ENCODE results near the gene CREB5. TPM values are rescaled to one million over a fixed set of nuclear protein-coding genes. Genes with fewer than 3 reads are reported as not detected.

The CREB5 gene
- total RNA-seq, 1 donor from 2014 or later, result 13.6 TPM

DNA sequence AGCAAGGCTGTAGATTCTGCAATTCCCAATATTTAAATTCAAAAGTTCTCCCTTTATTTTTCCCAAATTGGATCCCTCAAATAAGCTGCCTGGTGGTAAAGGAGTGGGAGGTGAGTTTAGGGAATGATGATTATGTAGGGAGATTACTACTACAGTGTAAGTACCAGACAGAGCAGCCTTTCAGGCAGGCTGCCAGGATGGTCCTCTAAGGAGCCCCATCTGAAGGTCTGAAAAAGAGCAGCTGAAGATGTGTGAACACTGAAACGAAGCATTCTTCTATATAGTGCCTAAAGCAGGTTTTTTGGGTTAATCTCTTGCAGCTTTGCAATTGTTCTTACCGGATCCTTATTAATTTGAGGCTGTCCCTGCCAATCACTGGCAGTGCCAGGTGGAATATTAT is 84.7 kb downstream of the CREB5 start:
- Mint-ChIP-seq H3K36me3 (no peaks in the 10 kb centered on the region), H3K4me3 (no peak overlapping the region), H3K4me1 (peaks cover 5% of the 10 kb centered on the region), H3K27me3 (ENCODE audit: low read depth) (no peaks in the 10 kb centered on the region), H3K27ac (no peak overlapping the region), H3K9me3 (no peaks in the 10 kb centered on the region)
- no peak for DNase-seq (ENCODE audit: low spot score in 2 of 2, unreplicated experiment in 2 of 2)
- TF ChIP-seq, protein P1, sequence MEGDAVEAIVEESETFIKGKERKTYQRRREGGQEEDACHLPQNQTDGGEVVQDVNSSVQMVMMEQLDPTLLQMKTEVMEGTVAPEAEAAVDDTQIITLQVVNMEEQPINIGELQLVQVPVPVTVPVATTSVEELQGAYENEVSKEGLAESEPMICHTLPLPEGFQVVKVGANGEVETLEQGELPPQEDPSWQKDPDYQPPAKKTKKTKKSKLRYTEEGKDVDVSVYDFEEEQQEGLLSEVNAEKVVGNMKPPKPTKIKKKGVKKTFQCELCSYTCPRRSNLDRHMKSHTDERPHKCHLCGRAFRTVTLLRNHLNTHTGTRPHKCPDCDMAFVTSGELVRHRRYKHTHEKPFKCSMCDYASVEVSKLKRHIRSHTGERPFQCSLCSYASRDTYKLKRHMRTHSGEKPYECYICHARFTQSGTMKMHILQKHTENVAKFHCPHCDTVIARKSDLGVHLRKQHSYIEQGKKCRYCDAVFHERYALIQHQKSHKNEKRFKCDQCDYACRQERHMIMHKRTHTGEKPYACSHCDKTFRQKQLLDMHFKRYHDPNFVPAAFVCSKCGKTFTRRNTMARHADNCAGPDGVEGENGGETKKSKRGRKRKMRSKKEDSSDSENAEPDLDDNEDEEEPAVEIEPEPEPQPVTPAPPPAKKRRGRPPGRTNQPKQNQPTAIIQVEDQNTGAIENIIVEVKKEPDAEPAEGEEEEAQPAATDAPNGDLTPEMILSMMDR (IDR thresholded peaks at IDR 0.05; ENCODE audit: unreplicated experiment), result no peak

DNA sequence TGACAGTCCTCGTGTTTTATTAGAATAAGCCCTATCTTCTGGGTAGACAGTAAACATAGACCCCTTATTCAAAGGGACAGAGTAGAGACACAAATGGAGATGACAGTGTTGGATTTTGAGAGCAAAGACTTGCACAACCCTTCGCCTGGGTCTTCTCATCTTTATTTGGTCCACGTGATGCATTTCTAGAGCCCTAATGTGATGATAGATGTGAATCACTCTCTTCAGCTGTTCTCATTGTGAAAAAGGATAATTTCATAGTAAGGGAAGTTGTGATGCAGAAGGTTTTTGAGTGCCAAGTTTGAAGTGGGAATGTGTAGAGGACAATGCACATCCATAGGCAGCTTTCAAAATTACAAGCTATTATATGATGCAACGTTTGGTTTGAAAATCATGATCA is 86.3 kb downstream of the CREB5 start:
- DNase-seq (ENCODE audit: low spot score in 2 of 2, unreplicated experiment in 2 of 2), result no peak
- no peaks in the 10 kb centered on the region for H3K27me3 Mint-ChIP-seq (ENCODE audit: low read depth)
- no peak overlapping the region for H3K4me3 Mint-ChIP-seq
- peaks cover 12% of the 10 kb centered on the region for H3K4me1 Mint-ChIP-seq
- no peaks in the 10 kb centered on the region for H3K36me3 Mint-ChIP-seq
- TF ChIP-seq, protein P1 (IDR thresholded peaks at IDR 0.05; ENCODE audit: unreplicated experiment), result no peak
- no peaks in the 10 kb centered on the region for H3K9me3 Mint-ChIP-seq
- no peak overlapping the region for H3K27ac Mint-ChIP-seq

DNA sequence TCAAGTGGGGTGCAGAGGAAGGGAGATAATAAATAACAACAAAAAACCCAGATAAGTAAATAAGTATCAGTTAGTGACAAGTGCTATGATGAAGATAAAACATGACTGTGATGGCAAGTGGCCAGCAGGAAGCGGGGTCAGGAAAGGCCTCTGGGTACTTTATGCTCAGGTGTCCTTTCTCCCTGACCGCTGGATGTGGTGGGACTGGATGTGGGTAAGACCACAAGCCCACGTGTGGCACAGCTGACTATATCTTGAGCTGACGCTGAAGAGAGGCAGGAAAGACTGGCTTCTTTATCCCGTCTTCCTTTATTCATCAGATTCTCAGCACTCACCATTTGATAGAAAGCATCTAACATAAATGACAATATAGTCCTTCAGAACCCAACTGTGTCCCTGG is 87.8 kb downstream of the CREB5 start:
- no peaks in the 10 kb centered on the region for H3K27me3 Mint-ChIP-seq (ENCODE audit: low read depth)
- no peaks in the 10 kb centered on the region for H3K9me3 Mint-ChIP-seq
- peaks cover 15% of the 10 kb centered on the region for H3K4me1 Mint-ChIP-seq
- no peak for DNase-seq (ENCODE audit: low spot score in 2 of 2, unreplicated experiment in 2 of 2)
- TF ChIP-seq, protein P1 (IDR thresholded peaks at IDR 0.05; ENCODE audit: unreplicated experiment), result no peak
- H3K27ac Mint-ChIP-seq, result no peak overlapping the region
- H3K4me3 Mint-ChIP-seq, result no peak overlapping the region
- H3K36me3 Mint-ChIP-seq, result no peaks in the 10 kb centered on the region

DNA sequence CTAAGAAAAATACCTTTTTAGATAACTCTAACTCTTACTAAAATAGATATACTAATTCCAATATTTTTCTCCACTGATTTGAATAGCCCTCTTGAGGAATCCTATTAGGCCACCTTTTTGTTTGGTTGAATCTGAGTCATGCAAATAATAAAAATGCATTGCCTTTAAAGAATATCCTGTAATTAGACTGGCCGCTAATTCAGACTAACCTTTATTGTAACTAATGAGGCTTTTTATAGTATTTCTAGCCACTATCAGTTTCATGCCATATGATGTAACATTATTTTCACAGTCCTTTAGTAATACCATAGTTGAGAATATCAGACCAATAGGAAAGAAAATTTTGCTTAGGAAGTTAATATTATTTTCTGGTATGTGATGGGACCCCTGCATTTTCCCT is 90.1 kb downstream of the CREB5 start:
- no peak for DNase-seq (ENCODE audit: low spot score in 2 of 2, unreplicated experiment in 2 of 2)
- Mint-ChIP-seq H3K27me3 (ENCODE audit: low read depth) (no peaks in the 10 kb centered on the region), H3K4me1 (peaks cover 10% of the 10 kb centered on the region), H3K36me3 (no peaks in the 10 kb centered on the region), H3K4me3 (no peak overlapping the region), H3K9me3 (no peaks in the 10 kb centered on the region), H3K27ac (no peak overlapping the region)
- TF ChIP-seq, protein P1 (IDR thresholded peaks at IDR 0.05; ENCODE audit: unreplicated experiment), result no peak

DNA sequence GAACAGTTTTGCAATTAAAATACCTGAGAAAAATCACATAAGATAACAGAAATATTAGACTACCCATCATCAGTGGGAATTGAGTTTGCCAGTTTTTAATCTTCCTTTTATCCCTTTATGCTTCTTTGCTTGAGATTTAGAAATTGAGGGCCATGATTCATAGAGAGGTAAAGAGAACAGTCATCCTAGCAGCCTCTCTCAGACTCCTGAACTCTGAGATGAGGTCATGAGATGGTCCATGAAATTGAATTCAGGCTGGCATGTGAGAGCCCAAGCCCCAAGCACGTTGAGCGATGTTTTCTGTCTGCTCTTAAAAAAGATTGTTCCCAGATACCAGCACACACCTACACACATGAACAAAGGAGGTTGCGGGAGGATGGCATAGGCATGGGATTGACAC is 91.1 kb downstream of the CREB5 start:
- H3K9me3 Mint-ChIP-seq, result no peaks in the 10 kb centered on the region
- peaks cover 10% of the 10 kb centered on the region for H3K4me1 Mint-ChIP-seq
- TF ChIP-seq, protein P1 (IDR thresholded peaks at IDR 0.05; ENCODE audit: unreplicated experiment), result no peak
- no peak overlapping the region for H3K27ac Mint-ChIP-seq
- no peak overlapping the region for H3K4me3 Mint-ChIP-seq
- no peak for DNase-seq (ENCODE audit: low spot score in 2 of 2, unreplicated experiment in 2 of 2)
- no peaks in the 10 kb centered on the region for H3K27me3 Mint-ChIP-seq (ENCODE audit: low read depth)
- H3K36me3 Mint-ChIP-seq, result no peaks in the 10 kb centered on the region

DNA sequence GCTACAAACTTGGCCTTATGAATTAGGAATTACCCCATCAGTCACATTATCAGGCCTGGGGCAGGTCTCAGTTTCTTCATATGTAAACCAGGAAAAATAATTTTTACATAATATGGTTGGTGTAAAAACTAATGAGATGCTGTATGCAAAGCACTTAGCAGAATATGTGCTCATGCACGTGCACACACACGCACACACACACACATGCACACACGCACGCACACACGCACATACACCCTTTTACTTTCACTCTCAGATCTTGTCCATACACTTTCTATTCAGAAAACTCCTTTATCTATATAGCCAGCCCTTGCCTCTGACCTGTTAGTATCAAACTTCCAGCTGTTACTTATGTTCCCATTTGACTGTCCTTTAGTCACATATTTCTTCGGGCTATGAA is 92.7 kb downstream of the CREB5 start:
- no peak overlapping the region for H3K27ac Mint-ChIP-seq
- no peaks in the 10 kb centered on the region for H3K36me3 Mint-ChIP-seq

More for the DNA sequence above, 92.7 kb downstream of the CREB5 start:
- no peak overlapping the region for H3K4me3 Mint-ChIP-seq
- TF ChIP-seq, protein P1 (IDR thresholded peaks at IDR 0.05; ENCODE audit: unreplicated experiment), result no peak
- H3K27me3 Mint-ChIP-seq (ENCODE audit: low read depth), result no peaks in the 10 kb centered on the region
- no peak for DNase-seq (ENCODE audit: low spot score in 2 of 2, unreplicated experiment in 2 of 2)
- H3K9me3 Mint-ChIP-seq, result no peaks in the 10 kb centered on the region
- peaks cover 11% of the 10 kb centered on the region for H3K4me1 Mint-ChIP-seq

Data from mesothelial cell of epicardium (in vitro differentiated cells).